Stimulated activated CD4-positive, alpha-beta T cell treated with anti-CD3 and anti-CD28 coated beads, Interleukin-2, amount 100 ng/mL, for 48 hours (primary cell): ENCODE measurements around the gene MYOF.
"Not testable (repeated sequence)": the region's sequence is repeated elsewhere in the genome, so short reads cannot be mapped to it uniquely, and the experiment has no call there.

Experiments
- DNase-seq, 2 donors: peaks; one replicate each; pipeline ENCODE4 v3.0.0-alpha.2; 2020

MYOF gene

DNA sequence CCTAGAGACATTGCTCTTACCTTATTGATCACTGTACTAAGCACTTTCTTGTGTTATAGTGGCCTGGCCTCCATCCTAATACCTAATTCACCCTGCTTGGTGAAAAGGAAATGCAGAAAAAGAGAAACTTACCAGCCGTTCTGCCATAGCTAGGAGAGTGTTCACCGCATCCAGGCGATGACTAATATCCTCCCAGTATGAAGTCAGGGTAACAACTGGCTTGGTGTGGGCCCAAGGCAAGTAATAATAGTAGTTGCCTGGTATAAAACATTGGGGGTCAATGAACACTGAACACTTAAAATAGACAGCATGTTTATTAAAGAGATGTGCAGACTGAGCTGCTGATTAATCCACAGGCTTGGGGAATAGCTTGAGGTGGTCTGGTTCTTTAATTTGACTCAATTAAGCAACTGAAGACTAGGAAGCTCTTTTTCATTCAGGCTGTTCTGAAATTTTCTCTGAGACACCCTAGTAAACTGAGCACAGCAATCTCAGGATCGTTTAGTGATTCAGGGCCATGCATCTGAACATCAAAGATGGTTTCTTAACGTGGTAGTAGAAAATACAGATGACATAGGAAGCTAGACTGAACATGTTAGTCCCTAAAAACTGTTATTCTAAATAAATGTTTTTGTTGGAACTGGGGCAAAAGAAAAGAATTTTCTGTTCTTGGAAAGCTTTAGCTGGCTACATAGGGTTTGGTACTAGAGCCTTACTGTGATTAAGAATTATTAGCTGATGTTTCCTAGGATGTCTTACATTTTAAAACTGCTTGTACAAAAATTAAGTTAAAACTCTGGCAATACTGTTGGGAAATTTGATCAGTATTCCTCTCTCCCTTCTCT, 102.2 kb downstream of the MYOF start:
- DNase-seq: peak; percentile 25 to 35

DNA sequence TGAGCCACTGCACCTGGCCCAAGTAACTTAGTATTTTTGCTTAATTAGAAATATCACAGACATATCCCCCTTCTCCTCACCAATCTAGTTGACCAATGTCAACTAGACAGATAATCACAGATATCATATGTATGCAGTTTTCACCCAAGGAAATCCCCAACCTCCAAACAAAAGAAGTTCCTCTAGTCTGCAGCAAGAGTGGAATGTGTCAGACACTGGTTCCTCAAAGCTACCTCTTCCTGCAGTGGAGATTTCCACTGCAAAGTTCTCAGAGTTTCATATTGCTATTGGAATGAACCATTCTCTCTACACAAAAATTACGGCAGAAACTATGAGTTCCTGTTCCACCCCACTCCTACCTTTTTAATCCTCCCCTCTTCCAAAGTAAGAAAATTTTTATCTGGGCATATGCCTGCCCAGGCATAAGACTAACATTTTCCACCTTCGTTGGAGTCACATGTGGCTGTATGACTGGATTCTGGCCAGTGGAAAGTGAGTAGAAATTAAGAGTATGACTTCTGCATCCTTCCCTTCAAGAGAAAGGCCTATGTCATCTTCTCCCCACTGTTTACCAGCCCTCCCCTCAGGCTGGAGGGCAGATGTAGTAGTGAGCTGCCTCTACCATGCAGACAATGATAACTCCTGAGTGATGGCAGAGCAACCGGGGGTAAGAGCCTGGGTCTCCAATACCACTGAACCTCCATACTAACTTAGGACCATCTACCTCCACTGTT, 103.0 kb downstream of the MYOF start:
- DNase-seq: peak in 1 of 2 donors; percentile 9

DNA sequence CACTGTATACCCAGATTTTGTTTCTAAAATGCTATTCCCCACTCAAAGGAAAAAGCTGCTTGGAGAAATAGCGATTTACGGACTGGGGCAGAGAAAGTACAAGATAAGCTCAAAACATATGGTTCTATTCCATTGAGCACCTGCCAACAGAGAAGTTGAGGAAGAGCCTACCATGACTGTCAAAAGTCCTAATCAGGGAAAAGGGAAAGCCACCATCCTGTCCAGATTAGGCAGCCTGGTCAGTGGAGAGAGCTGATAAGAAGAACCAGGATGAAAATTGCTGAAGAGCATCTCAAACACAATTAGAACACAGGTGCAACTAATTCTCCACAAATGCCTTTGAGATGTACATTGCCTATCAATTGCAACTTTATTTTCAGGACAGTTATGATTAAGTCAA, 104.1 kb downstream of the MYOF start:
- DNase-seq: no peak

DNA sequence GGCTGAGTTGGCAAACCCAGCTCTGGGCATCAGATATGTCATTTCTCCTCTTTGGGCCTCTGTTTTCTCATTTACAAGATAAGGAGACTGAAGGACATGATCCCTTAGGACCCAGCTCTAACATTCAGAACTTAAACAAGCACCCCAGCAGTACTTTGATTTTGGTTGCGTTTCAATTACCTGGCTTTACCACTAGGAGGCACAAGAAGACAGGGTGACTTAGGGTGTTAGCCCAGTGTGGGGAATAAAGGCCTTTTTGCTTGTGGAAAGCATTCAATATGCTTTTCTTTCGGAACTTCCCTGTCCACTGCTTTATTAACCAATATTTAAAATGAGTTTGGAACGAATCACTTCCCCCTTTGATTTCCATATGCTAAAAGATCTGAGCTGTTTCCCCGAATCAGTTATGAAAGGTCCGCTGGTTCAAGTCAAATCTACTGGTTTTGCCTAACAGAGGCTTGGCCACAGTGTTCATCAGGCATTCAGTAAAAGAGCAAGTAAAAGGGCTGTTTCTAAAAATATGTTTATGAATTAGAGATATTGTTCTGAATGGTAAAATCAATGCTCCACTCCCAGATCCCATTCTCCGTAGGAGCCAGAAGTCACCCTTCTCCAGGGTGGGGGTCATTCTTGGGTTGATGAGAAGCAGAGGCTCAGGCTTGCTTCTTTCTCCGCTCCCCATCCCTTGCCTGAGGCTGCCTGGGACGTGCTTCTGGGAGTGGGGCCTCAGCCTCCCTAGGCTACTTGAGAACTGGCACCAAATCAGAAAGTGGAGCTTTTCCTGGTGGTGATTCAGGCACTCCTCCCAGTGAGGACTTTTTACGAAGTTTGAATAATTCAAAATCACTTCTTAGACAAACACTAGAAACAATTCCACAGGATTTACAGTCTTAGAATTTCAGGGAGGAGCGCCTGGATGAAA, 105.5 kb downstream of the MYOF start:
- peak; percentile 11 to 46 for DNase-seq

DNA sequence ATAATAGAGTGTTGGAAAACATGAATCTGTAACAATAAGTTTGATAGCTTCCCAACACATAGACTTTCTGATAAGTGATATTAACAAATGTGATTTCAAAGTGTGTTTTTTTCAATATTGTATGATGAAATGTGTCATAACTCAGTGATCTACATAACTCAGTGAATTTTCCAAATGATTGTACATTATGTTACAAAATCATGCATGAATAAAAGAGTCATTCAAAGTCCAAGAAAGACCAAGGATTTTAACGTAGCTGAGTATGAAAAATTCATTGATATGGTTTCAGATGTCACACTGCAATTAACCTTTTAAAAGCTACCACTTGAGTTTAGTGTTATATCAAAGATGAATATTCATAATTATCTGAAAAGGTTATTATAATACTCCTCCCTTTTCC, 111.2 kb downstream of the MYOF start:
- no peak for DNase-seq

DNA sequence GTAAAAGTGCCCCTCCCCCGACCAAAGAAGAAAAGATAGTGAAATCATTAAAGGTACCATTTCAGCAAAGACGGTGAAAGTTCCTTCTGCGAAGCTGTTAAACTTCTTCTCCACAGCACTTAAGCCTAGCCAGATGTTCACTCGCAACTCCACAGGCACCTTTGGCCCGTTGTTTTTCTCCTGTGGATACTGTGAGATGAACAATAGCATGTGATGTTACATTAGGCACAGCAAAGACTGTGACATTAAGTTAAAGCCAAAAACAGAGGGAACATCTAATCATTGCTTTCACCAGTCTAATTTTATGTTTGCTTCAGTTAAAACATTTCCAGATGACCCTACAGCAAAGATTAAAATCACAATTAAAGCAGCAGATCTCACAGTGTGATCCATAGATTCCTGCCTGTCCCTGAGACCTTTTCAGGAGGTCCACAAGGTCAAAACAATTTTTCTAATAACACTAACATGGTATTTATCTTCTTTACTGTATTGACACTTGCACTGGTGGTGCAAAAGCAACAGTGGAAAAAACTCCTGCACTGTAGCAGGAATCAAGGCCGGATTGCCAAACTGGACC, 112.5 kb downstream of the MYOF start:
- DNase-seq: no peak

DNA sequence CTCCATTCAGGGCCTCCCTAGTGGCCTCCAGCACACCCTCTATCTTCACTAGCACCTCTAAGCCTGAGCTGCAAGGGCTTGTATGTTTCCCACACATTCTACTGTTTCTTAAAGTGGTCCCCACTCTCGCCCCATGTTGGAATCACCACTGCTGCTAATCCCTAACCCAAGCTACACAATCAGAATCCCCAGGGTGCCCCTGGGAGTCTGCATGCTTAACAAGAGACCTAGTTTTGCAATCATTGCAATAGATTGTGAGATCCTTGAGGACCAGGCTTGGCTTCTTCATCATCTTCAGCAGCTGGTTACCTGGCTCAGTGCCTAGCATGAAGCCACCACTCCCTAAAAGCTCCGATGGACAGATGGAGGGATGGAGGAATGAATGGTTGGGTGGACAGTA, 113.9 kb downstream of the MYOF start:
- no peak for DNase-seq

DNA sequence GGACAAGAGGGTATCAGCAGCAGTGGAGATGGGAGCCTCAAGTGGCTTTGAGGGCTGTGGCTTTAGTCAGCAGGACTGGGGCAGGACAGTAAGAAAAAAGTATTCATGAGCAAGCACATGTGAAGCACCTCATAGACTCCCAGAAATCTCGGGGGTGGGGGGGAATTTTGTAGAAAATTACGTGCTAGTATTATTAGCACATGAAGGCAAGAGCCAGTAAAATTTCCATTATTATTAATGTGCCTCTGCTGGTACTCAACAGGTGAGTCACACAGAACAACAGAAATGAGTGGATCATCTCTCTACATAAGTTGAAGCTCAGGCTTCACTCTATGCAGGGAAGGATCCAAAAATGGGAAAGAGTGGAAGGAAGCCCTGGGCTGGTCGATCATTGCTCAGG, 114.5 kb downstream of the MYOF start:
- DNase-seq: no peak

DNA sequence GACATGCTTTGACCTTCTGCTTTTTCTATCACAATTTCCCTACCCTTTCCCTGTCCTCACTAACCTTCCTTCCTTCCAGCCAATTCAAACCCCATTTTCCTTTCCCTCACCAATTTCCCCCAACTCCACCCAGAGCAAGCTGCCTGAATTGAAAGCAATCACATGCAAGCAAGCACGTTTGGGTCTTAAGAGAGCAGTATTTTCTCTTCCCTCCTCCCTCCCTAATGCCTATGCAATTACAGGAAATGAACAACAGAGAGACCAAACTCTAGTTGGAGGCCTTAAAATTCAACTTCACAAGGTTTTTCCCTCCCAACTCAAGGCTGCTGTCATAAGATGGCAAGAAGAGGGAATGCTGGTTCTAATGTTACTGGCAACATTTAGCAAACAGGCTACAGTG, 117.2 kb downstream of the MYOF start:
- no peak for DNase-seq

DNA sequence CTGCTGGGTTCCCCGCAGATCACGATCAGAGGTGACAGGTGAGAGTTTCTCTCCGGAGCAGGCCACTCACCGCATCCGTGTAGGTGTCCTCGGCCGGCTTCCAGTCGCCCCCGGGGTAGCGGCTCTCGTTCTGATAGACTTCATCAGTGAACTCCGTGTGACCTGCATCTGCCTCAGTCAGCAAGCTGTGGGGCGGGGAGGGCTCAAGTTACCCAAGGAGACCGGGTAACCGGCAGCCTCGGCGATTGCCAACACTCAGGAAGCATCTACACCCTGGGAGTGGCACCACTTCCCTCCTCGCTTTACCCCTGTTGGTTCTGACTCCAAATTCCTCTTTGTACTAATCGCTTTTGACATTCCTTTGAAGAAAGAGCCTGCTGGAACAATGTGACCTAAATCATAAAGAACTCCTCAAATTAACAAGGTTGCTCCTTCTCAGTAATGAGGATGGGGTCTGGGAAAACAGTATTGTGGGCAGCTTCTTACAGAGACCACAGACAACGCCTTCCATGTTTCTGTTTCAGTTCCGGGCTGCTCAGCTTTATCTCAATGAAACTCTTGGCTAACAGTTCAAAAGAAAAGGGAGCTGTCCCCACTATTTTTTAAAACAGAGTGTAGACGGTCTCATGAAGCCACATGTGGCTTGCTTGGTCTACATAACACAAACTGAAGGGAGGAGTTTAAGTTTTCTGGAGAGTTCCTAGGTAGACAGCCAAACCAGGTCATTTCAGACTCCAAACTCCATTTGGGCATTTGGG, 118.1 kb downstream of the MYOF start:
- no peak for DNase-seq

DNA sequence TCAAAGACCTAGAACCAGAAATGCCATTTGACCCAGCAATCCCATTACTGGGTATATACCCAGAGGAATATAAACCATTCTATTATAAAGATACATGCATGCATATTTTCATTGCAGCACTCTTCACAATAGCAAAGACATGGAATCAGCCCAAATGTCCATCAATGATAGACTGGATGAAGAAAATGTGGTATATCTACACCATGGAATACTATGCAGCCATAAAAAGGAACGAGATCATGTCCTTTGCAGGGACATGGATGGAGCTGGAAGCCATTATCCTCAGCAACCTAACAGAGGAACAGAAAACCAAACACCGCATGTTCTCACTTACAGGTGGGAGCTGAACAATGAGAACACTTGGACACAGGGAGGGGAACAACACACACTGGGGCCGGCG, 123.7 kb downstream of the MYOF start:
- not testable (repeated sequence) for DNase-seq

DNA sequence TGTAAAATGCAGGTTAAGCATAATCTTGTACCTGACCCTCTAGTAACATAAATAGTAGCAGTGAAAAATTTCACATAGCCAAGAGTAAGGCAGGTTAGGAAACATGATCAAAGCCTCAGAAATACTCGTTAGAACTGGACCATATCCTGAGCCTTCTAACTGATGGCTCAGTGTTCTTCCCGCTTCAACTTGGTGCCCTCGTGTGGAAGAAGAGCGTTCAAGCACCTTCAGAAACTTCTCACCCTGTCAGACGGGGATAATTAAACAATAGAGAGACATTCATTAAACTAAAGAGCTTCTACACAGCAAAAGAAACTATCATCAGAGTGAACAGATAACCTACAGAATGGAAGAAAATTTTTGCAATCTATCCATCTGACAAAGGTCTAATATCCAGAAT, 124.5 kb downstream of the MYOF start:
- DNase-seq: no peak

DNA sequence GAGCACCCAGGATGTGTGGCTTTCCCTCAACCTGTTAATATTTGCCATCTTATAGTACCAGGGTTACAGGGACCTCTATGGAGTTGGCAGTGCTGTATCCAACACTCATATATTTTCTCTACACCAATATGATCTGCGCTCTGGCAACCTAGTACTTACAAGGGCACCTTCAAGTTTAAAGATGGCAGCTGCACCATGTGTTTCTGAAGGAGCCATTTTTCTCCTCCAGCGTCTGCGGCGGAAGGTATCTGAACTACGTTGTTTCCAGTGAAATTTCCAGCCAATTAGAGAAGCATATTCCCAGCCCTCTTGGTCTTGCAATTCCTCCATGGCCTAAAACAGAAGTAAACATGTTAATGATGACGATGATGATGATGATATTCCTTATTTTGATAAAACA, 125.6 kb downstream of the MYOF start:
- no peak for DNase-seq

DNA sequence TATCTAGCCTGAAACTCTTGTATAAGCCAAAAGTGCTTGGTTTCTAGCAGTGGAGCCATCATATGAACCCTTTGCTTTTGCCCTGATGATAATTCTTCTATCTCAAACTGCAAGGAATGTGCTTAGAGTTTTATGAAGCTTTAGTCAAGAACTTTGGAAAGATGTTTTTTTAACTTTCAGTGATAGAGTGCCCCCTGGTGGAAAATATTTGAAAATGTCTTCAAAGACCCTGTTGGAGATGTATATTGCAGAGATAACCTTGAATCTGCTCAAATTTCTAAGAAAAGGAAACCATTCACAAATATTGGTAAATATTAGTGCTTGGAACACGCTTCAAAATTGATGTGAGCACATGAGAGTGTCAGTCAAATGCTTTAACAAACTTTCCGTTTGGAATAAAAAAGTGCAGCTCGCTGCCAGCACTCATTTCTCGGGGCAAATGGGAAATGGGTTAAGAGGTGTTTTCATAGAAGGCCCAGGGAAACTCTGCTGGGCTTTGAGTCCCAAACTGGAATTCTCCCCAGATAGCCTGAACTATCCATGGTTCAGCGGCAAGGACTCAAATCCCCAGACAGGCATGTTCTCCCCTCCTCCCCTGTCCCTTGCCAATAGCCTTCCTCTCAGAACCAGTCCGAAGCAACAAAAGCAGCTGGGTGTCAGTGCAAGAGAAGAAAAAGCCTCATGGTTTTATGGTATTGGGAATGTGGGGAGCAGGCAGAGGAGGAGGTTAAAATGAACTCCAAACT, 129.3 kb downstream of the MYOF start:
- DNase-seq: no peak

DNA sequence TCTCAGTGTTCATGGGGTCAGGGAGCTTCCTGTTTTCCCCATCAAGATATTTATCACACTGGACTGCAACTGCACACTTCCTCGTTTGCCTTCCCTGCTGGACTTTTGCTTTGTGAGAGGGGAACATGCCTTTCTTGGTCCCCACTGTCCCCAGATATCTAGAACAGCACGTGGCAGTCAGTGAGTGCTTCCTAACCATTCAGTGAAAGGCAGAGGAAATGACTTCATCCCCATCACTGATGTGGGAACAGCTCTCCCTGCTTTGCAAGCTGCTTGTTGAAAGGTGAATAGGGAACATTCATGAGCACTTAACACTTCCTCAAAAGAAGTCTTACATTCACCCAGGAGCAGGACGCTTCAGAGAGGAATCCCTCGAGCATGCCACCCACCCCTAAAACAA, 135.4 kb downstream of the MYOF start:
- no peak for DNase-seq

DNA sequence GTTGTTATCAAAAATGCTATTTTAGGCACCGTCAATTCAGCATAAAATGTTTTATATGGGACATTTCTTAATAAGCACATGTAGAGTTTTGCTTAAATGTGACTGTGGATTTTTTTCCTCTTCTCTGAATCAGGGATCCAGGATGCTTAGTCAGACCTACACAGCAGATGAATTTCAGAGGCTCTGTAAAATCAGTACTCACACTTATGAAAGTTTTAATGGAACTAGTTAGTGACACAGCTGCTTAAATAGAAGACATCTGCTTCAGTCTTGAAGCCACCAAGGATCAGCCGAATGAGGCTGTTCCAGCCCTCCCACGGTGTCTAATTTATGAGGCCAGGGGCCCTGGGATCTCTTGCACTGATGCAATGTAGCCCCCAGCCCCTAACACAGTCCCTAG, 136.0 kb downstream of the MYOF start:
- DNase-seq: no peak

DNA sequence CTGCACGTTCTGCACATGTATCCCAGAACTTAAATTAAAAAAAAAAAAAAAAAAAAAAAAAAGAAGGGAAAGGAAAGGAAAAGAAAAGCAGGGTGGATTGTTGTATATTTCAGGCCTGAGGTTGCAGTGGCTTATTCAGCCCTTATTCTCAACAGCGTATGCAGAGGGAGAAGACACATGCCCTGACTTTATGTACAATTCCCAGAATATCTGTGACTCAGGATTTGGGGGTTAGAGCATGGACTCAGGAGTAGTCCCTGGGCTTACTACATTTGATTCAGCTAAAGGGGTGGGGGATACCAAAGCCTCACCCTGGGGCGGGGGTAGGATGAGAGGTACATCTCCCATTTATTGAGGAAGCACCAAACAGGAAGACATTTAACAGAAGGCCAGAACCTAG, 137.4 kb downstream of the MYOF start:
- DNase-seq: no peak

DNA sequence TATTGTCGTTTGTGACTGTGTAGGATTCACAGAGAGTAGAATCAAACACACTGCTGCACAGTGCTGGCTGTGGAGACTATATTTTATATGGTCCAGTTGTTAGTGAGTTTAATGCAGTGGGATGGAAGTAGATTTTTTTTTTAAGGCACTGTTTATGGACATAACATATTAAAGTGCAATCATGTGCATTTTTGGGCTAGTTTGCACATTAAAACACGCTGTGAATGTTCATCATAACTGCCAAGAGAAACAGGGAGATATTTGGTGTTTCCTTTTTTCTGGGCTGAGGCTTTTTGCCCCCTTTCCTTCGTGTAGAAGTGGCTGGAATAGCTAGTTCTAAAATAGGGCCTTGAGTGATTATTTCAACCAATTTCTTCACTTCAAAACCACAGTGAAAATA, 139.2 kb downstream of the MYOF start:
- no peak for DNase-seq

DNA sequence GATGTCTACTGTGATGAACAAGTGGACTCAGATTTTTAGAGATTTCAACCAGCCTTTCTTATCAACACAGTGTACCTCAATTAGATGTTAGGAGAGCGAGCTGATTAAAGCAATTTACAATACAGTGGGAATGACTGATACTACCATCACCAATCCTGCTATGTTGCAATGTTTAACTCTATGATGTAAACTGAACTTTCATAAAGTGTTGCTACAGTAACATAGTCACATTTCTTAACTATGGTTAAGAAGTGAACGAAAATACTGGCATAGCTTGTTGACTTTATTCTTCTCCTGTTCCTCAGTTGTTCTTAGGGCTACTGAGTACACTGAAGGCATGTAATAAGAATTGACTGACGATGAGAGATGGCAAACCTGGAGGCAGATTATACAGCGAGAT, 139.8 kb downstream of the MYOF start:
- no peak for DNase-seq

DNA sequence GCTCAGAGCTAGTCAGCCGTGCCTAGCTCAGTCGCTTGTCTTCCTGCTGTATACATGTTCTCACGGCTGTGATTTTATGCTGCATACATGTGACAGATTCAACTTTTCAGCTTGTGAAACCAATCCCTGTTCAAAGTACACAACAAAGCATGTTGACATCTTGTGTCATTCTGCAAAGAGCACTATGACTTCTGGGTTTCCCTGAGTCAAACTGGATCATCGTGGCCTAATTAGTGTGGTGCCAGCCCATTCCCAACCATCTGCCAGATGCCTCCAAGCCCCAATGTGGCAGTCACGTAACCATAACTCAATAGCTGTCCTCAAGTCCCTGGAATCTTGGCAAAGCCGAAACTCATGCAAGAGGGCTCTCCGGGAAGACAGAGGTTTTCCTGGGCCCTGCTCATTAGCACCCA, 144.8 kb downstream of the MYOF start:
- no peak for DNase-seq

DNA sequence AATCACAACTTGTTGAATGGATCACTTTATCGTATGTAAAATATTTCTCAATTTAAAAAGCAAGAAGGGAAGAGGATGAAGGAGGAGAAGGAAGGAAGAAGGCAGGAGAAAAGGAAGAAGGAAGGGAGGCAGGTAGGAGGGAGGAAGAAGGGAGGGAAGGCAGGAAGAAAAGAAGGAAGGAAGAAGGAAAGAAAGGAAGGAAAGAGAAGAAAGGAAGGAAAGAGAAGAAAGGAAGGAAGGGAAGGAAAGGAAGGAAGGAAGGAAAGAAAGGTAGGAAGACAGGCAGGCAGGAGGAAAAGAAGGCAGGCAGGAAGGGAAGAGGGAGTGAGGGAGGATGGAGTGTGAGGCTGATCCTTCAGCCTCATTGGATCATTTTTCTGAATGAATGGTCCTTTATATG, 145.5 kb downstream of the MYOF start:
- no peak for DNase-seq

DNA sequence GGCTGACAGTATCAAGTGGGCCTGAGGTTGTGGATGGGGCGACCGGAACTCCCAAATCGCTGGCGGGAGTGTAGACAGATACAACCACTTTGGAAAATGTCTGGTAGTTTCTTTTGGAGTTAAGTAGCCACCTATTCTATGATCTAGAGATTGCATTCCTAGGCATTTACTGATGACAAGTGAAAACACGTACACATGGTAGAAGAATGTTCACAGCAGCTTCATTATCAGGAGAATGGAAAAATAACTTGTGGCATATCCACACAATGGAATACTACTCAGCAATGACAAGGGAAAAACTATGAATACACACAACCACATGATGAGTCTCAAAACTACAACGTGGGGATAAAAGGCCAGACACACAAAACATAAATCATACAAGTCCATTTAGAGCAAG, 146.0 kb downstream of the MYOF start:
- no peak for DNase-seq
